Fibroblast of the conjunctiva (primary cell): ENCODE data around the gene AANAT.

Experiments used
- DNase-seq: peaks from one replicate; pipeline ENCODE4 v3.0.0-alpha.2; 2010; ENCODE audit warnings: low read depth

The AANAT gene

DNA sequence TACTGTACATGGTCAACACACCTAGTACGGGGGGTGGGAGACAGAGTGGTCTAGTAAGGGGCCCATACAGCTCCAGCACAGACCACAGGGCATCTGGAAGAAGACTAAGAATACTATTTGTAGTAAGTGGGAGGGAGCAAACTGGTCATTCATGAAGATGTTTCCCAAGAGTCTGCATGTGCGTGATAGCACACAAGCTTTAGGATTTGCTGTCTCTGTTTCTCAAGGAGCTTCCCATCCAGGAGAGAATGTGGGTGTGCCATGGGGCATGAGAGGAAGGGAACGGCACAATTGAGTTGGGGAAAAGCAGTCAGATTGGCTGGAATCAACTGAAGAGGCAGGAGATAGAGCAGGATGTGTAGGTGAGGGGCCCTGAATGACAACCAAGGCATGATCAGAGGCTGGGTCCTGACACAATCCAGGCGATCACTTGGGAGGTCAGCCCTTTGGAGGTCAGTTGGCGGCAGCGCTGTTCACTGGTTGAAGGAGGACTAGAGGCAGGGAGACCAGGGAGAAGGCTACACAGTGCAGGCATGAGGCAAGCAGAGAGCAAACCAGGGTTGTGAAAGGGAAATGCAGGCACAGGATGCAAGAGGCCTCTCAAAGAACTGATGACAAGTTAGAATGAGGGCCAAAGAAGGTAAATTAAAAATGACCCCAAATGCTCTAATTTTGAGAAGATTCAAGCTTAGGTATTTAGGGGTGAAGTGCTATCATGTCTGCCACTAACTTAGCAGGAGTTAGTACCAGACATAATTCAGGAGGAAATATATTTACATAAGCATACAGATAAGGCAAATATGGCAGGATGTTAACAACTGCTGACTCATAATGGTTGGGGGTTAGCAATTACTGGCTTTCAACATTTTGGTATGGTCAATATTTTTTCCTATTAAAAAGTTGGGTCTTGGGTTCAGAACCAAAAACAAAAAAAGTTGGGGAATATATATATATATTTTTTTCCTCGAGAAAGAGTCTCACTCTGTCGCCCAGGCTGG lies 24.8 kb upstream of the AANAT start:
- no peak for DNase-seq

DNA sequence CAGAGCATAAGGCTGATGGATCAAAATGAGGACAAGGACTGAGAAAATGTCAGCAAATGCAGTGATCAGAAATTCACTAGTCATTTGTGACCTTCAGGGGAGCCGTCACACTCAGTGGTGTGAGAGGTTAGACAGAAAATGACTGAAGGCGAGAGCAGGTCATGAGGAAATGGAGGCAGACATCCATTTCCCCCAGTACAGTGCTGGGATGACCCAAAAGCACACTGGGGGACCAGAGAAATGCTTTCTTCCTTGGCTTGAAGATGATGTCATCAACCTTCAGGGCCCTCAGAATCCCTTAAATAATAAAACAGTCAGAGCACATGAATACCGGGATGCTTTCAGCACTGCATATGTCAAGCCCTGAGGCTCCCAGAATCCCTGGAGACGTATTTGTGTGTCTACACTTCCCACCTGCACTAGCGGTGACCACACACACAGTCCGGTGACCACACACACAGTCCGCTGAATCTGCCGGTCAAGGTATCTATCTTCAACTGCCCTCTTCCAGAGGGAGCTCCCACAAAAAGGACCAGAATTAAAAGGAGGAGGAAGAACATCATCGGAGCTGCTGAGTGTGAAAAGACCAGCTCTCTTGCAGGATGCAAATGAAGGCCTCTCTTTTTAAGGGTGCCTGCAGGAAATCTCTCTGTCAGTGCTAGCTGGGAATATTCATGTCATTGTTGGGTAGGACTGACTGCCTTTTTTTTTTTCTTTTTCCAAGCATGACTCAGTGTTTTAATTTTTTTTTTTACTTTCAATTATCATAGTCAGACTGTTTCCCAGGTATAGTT lies 22.7 kb upstream of the AANAT start:
- no peak for DNase-seq

DNA sequence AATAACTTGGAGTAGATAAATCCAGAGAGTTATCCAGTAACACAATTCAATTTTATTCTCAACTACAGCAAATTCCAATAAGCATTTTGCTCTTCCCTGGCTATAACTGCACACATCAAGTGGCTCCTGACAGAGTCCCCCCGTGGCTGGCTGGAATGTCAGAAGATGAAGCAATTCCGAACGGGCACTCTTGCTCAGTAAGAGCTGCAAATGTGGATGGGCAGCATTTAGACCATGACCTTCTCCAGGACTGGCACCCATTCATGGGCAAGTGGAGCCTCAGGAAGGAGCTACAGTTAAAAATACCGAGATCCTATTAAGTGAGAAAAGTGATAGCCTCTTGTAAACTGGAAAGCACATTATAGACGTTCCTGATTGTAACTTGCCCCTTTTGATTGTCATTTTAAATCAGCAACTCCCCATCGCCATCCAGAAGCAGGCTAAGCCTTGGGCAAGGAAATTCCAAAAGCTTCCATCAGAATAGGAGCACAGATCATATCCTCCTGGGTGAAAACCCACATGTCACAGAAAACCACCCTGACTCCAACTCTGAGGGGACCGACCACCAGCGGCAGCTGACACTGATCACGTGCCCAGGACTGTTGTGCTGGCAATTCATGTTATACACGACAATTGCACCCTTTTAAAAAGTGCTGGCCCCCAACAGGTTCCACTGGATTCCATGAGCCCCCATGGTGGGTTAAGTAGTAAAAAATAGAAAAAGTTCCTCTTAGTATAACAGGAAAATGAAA lies 21.5 kb upstream of the AANAT start:
- DNase-seq = no peak

DNA sequence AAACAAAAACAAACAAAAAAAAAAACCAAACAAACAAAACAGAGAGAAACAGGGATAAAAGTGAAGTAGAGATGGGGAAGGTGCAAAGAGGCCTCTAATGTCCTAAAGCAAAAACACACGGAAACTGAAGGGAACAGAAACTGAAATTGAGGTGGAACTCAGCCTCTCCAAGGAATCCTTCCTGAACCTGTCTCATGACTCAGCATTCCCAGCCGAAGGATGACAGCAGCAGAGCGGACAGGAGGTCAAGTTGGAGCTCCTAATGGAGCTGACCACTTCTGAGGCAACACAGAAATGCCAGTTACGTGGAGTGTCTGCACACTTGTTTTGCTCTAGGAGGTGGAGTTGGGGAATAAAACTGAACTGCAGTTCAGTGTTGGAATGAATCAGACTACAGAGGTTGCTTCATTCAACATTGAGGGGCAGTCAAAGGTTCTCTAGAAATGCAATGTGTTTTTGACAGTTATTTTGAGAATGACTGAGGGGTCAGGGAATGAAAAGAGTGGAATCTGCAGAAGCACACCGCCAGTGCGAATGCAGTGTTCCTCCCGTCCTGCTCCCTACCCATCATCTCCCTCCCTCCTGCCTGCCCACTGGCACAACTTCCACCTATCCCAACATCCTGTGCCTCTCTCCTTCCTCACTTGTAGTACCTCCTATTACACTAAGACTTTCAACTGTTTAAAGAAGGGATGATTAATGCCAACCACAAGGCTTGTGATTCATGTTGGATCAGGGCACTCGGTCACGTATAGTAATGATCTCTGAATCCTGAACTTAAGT lies 20.8 kb upstream of the AANAT start:
- no peak for DNase-seq

DNA sequence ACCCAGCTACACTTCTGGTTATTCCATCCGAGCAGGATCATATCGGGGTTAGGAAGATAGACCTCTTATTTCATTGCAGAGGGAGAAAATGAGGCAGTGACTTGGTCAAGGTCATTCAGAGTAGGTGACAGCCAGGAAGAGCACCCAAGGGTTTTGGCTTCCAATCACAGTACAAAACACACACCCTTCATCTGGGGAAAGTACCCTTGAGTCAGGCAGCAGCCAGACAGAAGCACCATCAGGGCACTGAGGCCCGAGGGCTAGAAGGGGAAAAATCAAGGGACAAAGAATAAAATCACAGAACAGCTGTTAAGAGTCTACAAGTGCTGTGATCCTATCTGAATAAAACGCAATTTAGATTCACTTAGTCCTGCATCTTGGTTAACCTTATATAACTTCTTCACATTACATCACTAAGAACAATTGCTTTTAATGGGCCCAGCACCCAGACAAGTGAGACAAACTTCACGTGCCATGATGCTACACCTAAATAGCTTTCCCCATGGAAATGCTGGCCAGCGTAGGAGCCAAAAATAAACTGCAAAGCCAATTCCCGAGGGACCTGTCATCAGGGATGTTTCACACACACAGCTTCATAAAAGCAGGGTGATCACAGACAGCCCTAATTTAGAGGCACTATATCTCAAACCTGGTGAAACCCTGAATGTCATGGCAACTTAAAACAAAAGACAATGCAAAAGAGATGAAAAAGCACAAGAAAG lies 19.3 kb upstream of the AANAT start:
- no peak for DNase-seq

DNA sequence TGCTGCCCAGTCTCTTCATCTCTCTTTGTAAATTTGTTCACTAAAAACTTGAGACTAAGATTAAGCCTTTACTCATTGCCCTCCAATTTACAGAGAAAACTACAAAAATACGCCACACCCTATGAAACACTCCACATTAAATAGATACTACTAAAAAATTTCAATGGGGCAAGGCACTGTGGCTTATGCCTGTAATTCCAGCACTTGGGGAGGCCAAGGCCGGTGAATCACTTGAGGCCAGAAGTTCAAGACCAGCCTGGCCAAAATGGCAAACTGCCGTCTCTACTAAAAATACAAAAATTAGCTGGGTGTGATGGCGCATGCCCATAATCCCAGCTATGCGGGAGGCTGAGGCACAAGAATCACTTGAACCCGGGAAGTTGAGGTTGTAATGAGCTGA lies 18.3 kb upstream of the AANAT start:
- no peak for DNase-seq

DNA sequence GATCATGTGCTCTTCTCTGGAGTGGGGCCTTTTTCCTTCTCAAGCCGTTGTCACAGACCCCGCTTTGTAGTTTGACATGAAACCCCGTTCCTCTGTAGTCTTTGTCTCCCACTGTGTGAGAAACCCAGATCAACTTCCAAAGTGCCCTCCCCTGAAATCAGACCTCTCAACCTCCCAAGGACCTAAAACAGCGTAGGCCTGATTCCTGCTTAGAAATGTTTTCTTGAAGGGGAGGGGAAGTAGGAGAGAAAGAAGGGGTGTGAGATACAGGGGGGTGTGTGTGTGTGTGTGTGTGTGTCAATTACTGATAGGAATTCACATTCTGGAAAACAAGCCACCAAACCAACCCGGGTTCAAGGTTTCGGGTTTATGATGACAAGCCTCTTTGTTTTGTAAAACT lies 15.9 kb upstream of the AANAT start:
- DNase-seq = no peak

DNA sequence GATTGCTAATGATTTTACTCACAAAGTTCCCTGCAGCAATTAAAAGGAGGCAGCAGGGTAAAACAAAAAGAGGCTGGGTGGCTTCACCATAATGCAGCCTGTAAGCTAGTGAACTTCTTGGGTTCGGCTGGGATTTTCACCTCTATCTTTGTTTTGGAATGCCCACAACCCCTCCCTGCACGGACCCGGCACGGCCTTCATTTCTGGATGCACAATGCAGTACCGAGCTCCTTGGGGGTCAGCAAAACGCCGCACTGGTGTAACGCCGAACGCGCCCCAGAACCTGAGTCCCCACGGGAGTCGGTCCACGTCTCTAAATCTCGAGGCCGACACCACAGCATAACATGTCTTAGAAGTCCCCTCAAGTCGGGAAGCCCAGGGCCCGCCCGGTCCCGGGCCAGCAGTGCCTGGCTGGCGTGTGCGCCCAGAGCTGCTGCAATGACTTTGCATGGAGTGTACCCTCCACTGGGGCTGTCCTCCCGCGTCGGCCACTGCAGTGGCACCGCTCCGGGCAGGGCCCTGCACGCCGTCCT lies 15.2 kb upstream of the AANAT start:
- DNase-seq = no peak

DNA sequence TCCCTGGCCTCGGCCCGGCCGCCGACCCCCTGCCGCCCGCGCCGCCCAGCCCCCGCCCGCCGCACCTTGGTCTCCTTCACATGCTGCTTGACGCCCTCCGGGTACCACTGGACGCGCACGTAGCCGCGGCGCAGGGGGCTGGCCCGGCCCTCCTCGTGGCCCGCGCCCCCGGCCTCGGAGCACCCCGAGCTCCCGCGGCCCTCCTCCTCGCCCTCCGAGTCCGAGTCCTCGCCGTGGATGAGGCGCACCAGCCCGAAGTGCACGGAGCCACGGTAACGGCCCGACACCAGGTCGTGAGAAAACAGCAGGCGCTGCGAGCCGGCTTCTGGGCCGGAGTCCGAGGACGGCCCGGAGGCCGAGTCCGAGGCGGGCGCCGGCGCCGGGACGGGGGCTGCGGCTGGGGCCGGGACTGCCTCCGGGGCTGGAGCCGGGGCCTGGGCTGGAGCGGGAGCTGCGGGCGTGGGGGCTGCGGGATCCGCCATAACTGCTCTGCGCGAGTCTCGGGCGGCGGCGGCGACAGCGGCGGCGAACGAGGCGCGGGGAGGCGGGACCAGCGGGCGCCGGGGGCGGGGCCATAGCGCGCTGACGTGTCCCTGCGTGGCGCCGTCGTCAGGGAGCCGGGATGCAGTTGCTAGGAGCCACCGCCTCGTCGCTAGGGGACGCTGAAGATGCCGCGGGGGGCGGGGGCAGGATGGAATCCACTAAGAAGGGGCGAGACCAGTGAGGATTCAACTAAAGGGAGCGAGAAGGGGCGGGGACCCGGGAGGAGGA lies 14.6 kb upstream of the AANAT start, which contains the start of gene UBE2O:
Gene UBE2O (minus strand): TSS at position 493 of the 771 bp plus-strand sequence. CDS start 11 bp downstream, at position 482.
- DNase-seq = peak; percentile 63

DNA sequence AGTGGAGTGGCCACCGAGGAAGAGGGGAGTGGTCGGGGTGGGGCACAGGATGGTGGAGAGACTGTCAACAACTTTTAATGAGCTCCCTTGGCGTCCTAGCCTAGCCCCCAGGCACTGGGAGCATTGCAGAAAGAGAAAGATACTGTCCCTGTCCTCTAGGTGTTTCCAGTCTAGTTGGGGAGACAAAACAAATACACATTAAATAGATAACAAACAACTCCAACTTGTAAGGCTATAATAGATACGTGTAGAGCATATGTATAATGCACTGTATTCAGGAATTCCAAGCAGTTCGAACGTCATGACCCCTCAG lies 14.0 kb upstream of the AANAT start:
- DNase-seq = no peak

DNA sequence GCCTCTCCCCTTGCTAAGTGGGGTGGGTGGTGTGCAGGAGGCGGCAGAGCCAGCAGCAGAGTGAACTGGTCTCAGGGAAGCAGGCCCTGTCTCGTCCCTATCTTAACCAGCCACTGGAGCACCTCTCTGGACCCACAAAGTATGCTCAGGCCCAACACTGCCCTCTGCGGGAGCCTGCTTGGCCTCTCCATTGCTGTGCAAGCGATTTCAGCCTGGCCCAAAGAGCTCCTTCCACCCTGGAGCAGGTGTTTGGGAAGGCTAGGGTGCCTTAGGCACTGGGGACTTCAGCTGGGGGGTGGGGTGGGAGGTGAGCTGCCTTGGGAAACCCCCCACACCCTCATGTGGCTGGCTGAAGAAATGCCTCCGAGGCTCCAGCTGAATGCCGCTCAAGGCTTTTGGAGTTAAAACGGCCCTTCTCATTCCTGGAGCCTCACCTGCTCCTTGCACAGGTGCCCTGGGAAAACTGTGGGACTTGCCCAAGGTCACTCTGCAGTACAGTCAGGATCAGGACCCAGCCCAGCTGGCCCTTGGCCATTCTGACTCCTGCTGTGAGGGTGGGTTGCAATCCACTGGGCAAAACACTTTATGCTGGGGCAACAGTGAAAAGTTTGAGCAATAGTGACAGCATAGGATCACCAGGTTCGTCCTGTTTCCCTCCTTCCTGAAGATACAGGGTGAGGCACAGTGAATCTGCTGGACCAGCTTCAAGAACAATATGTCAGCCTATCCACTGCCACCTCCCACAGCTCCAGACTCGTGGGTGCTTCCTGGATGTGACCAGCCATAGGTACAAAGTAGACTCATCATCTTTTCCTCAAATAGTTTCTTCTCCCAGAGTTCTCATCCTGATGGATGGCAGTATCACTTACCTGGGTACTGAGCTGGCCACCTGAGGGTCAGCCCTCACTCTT lies 8.6 kb upstream of the AANAT start:
- DNase-seq = peak; percentile 17

DNA sequence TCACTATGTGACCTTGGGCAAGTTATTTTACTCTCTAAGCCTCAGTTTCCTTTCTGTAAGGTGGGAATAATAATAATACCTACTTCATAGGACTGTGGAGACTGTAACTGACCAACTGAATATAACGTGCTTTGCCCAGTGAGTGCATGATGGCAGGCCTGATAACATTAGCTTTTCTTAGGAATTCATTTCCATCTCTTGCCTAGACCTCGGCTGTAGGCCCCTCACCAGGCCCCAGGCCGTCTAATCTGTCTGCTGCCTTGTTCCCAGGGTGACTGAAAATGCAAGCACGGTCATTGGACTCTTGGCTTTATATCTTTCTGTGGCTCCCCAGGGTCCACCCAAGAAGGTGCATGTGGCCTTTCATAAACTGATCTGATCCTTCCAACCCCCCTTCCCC lies 7.7 kb upstream of the AANAT start:
- no peak for DNase-seq

DNA sequence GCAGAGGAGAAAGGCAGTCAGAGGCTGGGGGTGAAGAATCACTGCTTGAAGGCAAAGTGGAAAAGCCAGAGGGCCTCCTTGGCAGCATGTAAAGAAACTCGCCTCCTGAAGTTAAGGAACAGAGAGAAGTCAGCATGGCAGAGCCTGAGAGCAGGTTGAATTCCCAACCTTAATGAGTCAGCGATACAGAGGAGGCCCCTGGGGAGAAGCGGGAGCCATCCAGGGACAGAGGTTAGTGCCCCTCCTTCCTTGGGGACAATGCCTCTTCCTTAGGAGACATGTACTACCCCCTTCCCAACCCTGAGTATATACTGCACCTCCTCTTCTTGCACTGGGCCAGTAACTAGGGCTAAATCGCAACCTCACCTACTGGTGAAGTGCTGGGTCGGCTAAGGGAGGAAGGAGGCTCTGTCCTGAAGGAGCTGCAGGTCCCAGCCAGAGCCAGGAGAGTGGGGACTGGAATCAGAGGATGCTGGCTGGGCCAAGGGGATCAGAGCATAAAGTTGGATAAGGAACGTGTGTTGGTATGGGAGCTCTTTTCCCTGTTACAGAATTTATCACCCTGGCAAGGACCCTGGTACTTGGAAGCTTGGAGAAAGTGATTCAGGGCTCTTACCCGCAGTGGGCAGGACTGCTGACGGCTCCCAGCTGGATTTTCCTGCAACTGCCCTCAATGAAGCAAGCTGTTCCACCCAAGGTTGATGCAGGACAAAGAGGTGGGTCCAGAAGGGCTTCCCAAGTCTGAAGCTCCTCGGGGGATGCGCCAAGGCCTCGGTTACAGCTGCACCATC lies 5.4 kb upstream of the AANAT start:
- no peak for DNase-seq

DNA sequence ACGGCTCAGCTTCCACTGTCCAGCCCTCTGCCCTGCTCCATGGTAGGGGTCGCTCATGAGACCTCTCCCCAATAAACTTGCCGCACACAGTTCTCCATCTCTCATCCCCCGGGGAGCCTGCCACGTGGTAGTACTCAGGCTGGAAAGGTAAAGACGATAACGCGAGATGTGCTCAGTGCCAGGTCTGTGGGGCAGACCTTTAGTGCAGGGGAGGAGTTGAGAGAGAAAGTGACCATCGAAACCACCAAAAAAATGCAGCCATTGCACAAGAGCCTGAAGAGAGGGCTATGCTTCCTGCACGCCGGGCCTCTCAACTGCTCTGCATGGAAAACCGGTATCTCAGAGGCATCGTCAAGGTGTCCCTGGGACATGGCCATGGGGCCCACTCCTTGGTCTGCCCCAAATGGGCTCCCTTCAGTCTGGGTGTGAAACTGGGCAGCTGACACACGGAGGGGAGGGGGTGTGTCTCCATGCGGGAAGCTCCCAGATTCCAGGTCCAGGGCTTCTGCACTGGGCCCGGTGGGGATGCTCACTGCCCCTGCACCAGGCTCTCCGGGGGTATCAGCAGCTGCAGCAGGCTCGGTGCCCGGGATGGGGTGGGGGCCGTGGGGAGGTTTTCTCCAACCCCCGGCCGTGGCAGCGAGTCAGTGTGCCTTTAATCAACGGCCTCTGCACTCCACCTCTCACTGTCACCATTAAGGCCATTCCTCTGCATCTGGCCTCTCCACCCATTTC lies 4.7 kb upstream of the AANAT start:
- no peak for DNase-seq

DNA sequence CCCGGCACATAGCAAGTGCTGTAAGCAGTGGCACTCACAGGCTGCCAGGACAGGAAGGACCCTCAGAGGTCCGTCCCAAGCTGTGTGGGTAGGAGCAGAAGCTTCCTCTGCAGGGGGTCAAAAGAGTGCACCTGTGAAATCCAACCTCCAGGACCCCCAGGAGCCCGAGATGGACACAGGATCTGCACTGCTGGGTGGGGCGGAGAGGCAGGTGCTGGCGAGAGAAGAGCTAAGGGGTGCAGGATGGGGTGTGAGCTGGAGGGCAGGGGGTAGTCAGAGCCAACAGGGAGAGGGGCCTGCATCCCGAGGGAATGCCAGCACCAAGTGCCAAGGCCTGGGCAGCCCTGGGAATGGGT lies 650 bp upstream of the AANAT start:
- DNase-seq = no peak

DNA sequence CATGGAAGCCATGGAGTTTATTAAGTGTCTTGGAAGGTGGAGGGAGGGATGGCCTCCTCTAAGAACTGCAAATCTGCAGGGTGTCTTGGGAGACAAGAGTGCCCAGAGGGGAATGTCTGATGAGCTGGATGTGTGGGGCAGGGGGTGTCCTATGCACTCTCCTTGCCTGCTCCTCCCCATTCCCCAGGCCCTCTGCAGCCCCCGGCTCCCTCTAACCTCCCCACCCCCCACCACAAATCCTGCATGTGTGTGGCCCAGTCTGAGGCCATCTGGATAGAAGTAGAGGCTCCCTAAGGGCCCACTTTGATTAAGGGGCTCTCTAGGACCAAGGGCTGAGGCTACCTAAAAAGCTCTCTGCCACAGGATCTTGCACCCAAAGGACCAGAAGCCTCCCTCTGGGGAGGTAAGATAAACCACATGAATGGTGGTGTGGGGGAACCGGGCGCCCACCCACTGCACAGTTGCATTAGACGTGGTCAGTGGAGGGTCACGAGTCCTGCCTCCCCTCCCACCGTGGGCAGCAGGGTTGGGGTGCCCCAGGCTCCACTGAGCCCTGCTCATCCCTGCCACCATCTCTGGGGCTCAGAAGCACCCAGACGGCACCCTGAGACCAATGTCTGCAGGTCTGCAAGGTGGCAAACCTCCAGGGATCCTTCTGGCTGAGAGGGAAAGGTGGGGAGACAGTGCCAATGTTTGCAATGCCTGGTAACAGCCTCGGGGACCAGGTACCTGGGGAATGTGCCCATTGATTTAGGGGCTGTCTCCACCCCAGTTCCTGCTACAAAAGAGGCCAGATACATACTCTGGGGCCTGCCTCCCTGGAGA lies 618 bp downstream of the AANAT start:
- no peak for DNase-seq

DNA sequence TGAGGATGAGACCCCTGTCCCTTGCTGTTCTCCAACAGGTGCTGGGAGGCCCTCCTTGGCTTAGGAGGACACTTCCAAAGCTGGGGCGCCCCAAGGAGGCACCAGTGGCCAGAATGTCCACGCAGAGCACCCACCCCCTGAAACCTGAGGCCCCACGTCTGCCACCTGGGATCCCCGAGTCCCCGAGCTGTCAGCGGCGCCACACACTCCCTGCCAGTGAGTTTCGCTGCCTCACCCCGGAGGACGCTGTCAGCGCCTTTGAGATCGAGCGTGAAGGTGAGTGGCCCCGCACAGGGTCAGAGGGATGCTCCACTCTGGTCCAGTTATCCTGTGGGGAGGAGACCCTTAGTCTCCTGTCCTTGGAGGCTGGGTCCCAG lies 1.2 kb downstream of the AANAT start:
- no peak for DNase-seq
